Measurements from ENCODE around the gene PORCN.

- TF ChIP-seq FOXP1 (IDR thresholded peaks at IDR 0.05) (no peak), FOXP1 (CRISPR knock-in tag; IDR thresholded peaks at IDR 0.05) (no peak), PHF20 (CRISPR knock-in tag; IDR thresholded peaks at IDR 0.05) (no peak), KDM5B (CRISPR knock-in tag; IDR thresholded peaks at IDR 0.05; ENCODE audit: borderline replicate concordance) (no peak), KAT7 (CRISPR knock-in tag; IDR thresholded peaks at IDR 0.05; ENCODE audit: borderline replicate concordance) (no peak), EZH2 (conservative IDR thresholded peaks at IDR 0.05; ENCODE audit: low read depth, low read length) (no peak), POLR2A (IDR thresholded peaks at IDR 0.05; ENCODE audit: insufficient read depth in 1 of 2, low read depth in 2 of 2, low read length in 2 of 2) (no peak), ZNF75D (CRISPR knock-in tag; IDR thresholded peaks at IDR 0.05; ENCODE audit: borderline replicate concordance) (no peak)
- TF ChIP-seq, protein P1, sequence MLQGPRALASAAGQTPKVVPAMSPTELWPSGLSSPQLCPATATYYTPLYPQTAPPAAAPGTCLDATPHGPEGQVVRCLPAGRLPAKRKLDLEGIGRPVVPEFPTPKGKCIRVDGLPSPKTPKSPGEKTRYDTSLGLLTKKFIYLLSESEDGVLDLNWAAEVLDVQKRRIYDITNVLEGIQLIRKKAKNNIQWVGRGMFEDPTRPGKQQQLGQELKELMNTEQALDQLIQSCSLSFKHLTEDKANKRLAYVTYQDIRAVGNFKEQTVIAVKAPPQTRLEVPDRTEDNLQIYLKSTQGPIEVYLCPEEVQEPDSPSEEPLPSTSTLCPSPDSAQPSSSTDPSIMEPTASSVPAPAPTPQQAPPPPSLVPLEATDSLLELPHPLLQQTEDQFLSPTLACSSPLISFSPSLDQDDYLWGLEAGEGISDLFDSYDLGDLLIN (CRISPR knock-in tag; IDR thresholded peaks at IDR 0.05; ENCODE audit: borderline replicate concordance) = no peak
- TF ChIP-seq, protein P2, sequence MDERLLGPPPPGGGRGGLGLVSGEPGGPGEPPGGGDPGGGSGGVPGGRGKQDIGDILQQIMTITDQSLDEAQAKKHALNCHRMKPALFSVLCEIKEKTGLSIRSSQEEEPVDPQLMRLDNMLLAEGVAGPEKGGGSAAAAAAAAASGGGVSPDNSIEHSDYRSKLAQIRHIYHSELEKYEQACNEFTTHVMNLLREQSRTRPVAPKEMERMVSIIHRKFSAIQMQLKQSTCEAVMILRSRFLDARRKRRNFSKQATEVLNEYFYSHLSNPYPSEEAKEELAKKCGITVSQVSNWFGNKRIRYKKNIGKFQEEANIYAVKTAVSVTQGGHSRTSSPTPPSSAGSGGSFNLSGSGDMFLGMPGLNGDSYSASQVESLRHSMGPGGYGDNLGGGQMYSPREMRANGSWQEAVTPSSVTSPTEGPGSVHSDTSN (CRISPR knock-in tag; IDR thresholded peaks at IDR 0.05) = no peak
Measured at GRCh38 chrX:48560056-48560455, 51.3 kb downstream of the PORCN start.

Data from HepG2 (cell line).